ENCODE data around the gene RUNX1. TPM values are rescaled to one million over a fixed set of nuclear protein-coding genes. Genes with fewer than 3 reads are reported as not detected.

RUNX1 gene
- polyA plus RNA-seq, 1 of the 3 experiments (the other 2 are of a cell fraction), result 17.1 TPM

DNA sequence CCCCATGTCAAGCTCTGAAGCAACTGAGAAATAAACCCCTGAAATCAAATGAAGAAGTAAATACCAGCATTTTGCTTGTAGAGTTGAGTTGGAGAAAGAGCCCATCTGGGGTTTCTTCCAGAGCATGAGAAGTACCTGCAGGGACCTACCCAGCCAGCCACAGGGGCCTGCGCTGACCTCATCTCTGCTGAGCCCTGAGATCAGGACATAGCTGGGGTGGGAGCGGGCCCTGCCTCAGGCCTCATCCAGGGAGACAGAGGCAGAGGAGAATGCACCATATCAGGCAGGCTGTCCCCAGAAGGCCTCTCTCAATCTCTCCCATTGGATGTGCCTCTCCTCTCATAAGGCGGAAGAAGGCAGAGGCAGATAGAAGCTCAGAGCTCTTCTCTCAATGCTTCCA, 27.6 kb downstream of the RUNX1 start:
- TF ChIP-seq NRF1 (IDR thresholded peaks at IDR 0.05; ENCODE audit: low read depth, low read length) (no peak), TAF1 (IDR thresholded peaks at IDR 0.05; ENCODE audit: borderline replicate concordance, low read depth, low read length) (no peak), RCOR1 (IDR thresholded peaks at IDR 0.05; ENCODE audit: low read length) (no peak), JUND (IDR thresholded peaks at IDR 0.05) (no peak), RXRA (IDR thresholded peaks at IDR 0.05; ENCODE audit: borderline replicate concordance, low read depth) (no peak), YY1 (IDR thresholded peaks at IDR 0.05; ENCODE audit: low read depth) (no peak), EZH2phosphoT487 (IDR thresholded peaks at IDR 0.05; ENCODE audit: borderline replicate concordance, low read depth) (no peak), SIN3A (IDR thresholded peaks at IDR 0.05; ENCODE audit: borderline replicate concordance, low read depth, low read length) (no peak), GATA2 (CRISPR knock-in tag; IDR thresholded peaks at IDR 0.05) (no peak)
- TF ChIP-seq, protein P1, sequence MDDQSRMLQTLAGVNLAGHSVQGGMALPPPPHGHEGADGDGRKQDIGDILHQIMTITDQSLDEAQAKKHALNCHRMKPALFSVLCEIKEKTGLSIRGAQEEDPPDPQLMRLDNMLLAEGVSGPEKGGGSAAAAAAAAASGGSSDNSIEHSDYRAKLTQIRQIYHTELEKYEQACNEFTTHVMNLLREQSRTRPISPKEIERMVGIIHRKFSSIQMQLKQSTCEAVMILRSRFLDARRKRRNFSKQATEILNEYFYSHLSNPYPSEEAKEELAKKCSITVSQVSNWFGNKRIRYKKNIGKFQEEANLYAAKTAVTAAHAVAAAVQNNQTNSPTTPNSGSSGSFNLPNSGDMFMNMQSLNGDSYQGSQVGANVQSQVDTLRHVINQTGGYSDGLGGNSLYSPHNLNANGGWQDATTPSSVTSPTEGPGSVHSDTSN (IDR thresholded peaks at IDR 0.05), result no peak
- TF ChIP-seq, protein P2, sequence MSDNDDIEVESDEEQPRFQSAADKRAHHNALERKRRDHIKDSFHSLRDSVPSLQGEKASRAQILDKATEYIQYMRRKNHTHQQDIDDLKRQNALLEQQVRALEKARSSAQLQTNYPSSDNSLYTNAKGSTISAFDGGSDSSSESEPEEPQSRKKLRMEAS (IDR thresholded peaks at IDR 0.05; ENCODE audit: low read depth), result no peak
- Histone ChIP-seq H3K4me2 (no peak overlapping the region), H3K27me3 (ENCODE audit: insufficient read depth) (no peaks in the 10 kb centered on the region), H3K36me3 (replicated peaks in 1 of 2; ENCODE audit: control insufficient read depth in 1 of 2, insufficient read depth in 2 of 2, low read length in 1 of 2) (no peaks in the 10 kb centered on the region), H3K9me3 (no peaks in the 10 kb centered on the region), H3K79me2 (ENCODE audit: insufficient read depth) (no peaks in the 10 kb centered on the region), H3K4me3 (ENCODE audit: low read depth in 2 of 2, low read length in 1 of 2) (no peak overlapping the region), H2AFZ (ENCODE audit: low read depth) (no peak overlapping the region), H3K27ac (ENCODE audit: low read depth in 2 of 2, low read length in 1 of 2) (no peak overlapping the region), H4K20me1 (ENCODE audit: insufficient read depth) (no peaks in the 10 kb centered on the region), H3K4me1 (ENCODE audit: control insufficient read depth in 1 of 2, insufficient read depth in 2 of 2, low read depth in 1 of 2, low read length in 1 of 2) (no peaks in the 10 kb centered on the region), H3F3A (replicated peaks; ENCODE audit: insufficient read depth) (no peaks in the 10 kb centered on the region), H3K9ac (no peak overlapping the region), H3K9me2 (no peaks in the 10 kb centered on the region)
- ChIA-PET POLR2A (no interaction called here), CTCF (no interaction called here)
- WGBS (ENCODE audit: low lambda C conversion rate), result 89% methylated on average over 1 of the region's 3 CpGs
- no peak for DNase-seq

DNA sequence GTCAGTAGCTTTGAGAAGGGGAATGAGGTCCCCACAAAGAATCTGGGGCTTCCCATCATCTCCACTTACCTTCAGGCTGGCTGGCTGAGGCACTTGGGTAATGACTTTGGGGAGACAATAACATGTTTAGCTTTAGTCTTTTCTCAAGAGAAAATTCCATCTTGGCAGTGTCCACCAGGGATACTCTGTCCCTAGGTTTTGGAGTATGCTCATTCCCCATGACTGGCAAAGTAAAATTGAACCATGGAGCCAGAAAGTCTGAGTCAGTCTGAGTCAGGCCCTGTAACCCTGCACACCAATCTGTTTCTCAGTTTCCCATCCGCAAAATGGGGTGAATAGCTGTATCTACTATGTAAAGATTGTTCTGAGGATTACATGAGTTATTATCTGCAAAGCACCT, 28.2 kb downstream of the RUNX1 start:
- H3K4me1 ChIP-seq (ENCODE audit: control insufficient read depth in 1 of 2, insufficient read depth in 2 of 2, low read depth in 1 of 2, low read length in 1 of 2), result no peaks in the 10 kb centered on the region
- TF ChIP-seq FOSL2 (IDR thresholded peaks at IDR 0.05; ENCODE audit: borderline replicate concordance, low read depth) (peak; percentile 49; the same call in 1 of the 2 replicates), TCF12 (IDR thresholded peaks at IDR 0.05) (0 out of 2 replicates have a peak, but pooled peaks have one; percentile 8), SMC3 (IDR thresholded peaks at IDR 0.05; ENCODE audit: low read depth, low read length) (no peak)
- no peaks in the 10 kb centered on the region for H3K27me3 ChIP-seq (ENCODE audit: insufficient read depth)
- H3K4me3 ChIP-seq (ENCODE audit: low read depth in 2 of 2, low read length in 1 of 2), result no peak overlapping the region
- no peaks in the 10 kb centered on the region for H3K36me3 ChIP-seq (replicated peaks in 1 of 2; ENCODE audit: control insufficient read depth in 1 of 2, insufficient read depth in 2 of 2, low read length in 1 of 2)
- POLR2A ChIA-PET, result no interaction called here
- CTCF ChIA-PET, result interaction anchor here (0.7 kb wide), 1 partner anchor 31 kb away, joined by 3 read pairs; no protein-coding TSS in a partner anchor
- no peak overlapping the region for H3K27ac ChIP-seq (ENCODE audit: low read depth in 2 of 2, low read length in 1 of 2)
- no peaks in the 10 kb centered on the region for H3K9me2 ChIP-seq
- H3K9ac ChIP-seq, result no peak overlapping the region
- no peaks in the 10 kb centered on the region for H3K9me3 ChIP-seq
- no peaks in the 10 kb centered on the region for H4K20me1 ChIP-seq (ENCODE audit: insufficient read depth)
- H3K4me2 ChIP-seq, result no peak overlapping the region
- no peak for DNase-seq
- H2AFZ ChIP-seq (ENCODE audit: low read depth), result no peak overlapping the region
- H3F3A ChIP-seq (replicated peaks; ENCODE audit: insufficient read depth), result no peaks in the 10 kb centered on the region
- WGBS (ENCODE audit: low lambda C conversion rate), result 67% methylated on average over 1 of the region's 1 CpG
- no peaks in the 10 kb centered on the region for H3K79me2 ChIP-seq (ENCODE audit: insufficient read depth)
